H4 (cell line): ENCODE data around the gene MDH1B. TPM values are rescaled to one million over a fixed set of nuclear protein-coding genes. Genes with fewer than 3 reads are reported as not detected.

Experiments
- DNase-seq: peaks from one replicate; pipeline ENCODE4 v3.0.0-alpha.2; 2015; ENCODE audit warnings: low spot score
- total RNA-seq: library from RNA; depleted of rRNA; stranded (reverse); fragments of >200 nt; shearing (Covaris generic); gene quantifications from 2 replicates; pipeline ENCODE4 v1.2.3, GENCODE V29; 2014; rRNA removed

MDH1B gene
- total RNA-seq, 1 experiment from 2014 or later, result 2.6 TPM

DNA sequence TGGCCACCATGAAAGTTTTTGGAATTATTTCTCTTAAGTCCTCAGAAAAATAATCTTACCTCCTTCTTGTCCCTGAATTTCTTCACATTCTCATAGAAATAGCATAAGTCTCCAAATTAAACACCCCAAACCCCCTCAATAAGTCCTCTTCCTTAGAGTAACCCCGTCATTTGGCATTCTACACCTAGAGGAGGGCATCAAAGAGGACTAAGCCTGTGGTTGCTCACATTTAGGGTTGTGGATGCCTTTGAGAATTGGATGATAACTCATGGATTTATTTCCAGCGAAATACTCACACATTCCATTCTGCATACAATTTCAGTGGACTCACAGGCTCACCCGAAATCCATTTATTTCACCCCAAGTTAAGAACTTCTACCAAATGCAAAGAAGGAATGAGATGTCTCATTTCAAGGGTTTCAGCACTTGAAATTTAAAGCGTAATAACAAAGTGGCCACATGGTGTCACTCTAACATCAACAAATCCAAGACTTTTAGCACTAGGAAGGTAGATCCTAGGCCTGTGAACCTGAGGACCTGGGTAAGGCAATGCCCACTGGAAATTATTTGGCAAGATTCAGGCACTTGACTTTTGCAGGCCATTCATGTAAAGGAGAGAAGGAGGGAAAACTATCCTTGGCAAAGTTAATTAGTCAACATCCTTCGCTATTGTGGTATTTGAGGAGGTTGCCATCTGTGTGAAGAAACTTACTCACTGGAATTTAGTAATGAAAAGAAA, 71.6 kb downstream of the MDH1B start:
- peak; percentile 57 for DNase-seq

DNA sequence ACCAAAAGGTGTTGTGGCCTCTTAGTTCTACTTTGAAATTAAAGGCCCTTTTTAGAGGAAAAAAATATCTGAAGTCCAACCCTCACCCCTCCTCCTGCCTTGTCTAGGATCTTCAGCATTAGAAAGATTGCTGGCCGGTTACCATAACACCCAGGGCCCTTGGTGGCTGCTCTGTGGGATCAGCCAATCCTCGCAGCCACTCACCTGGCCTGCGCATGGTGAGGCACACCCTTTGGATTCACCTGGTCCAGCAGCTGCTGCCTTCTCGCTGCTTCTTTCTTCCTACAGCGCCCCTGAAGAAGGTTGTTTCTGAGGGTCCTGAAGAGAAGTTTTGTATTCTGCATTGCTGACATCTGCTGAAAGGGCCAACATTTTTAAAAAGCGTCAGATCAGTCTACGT, 72.2 kb downstream of the MDH1B start:
- DNase-seq, result no peak

DNA sequence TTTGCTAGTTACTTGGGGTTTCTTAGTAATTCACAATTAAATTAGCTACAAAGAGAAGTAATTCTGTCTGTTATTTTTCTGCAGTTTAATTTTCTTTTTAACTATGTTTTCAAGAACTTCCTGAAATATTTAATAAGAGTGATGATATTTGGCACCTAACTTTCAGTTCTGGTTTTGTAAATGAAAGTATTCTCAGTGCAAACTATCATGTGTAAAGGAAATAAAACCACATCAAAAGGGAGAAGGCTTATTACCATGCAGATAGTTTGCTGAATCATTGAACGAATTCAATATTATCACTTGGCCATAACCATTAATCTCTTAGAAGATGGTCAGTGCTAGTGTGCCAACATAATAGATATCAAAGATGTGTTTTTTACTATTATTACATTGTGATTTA, 76.1 kb downstream of the MDH1B start:
- DNase-seq, result no peak

DNA sequence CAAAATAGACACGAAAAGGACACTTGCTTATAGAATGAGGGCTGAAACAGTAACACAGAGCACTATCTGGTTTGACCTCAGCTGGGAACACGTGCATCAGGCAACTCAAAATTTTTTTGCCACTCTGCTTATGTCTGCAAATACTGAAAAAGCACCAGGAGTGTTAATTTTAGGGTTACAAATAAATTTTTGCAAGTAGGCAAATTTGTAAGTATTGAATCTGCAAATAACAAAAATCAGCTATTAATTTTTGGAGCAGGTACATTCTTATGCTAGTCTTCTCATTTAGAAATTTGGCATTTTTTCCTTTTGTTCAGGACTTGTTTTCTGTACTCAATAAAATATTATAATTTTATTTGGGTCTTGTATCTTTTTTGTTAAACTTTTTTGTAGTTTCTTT, 76.7 kb downstream of the MDH1B start:
- no peak for DNase-seq

Other genes with a start within 250 kb of the MDH1B start
- gene FAM237A, start 122.8 kb downstream of the MDH1B start, total RNA-seq, result not detected in 2 replicates
- not detected in 2 replicates for gene DYTN, start 46.9 kb downstream of the MDH1B start, total RNA-seq
- gene FASTKD2, start 278 bp upstream of the MDH1B start, total RNA-seq, result 40.1 and 43.0 TPM in 2 replicates
- 0.39 TPM in 1 of 2 replicates, not detected in the other for gene CPO, start 174.2 kb upstream of the MDH1B start, total RNA-seq